ENCODE results near the gene SPEF1. TPM values are rescaled to one million over a fixed set of nuclear protein-coding genes. Genes with fewer than 3 reads are reported as not detected.
A peak's percentile ranks its signal among the peaks of the same experiment; 100 is the strongest.

Gene SPEF1
- total and polyA plus RNA-seq, 2 of the 13 experiments (the other 11 are each of a cell fraction or from before 2014, with no cell fraction given): 0.11 to 0.27 TPM

GRCh38 chr20:3781153-3781910 is at the start of gene SPEF1 (continued):
- TF ChIP-seq ZNF33A (CRISPR knock-in tag; IDR thresholded peaks at IDR 0.05; ENCODE audit: borderline replicate concordance): no peak
- TF ChIP-seq ZNF3 (CRISPR knock-in tag; IDR thresholded peaks at IDR 0.05): no peak
- peak; percentile 68 for TF ChIP-seq TEAD3 (CRISPR knock-in tag; optimal IDR thresholded peaks at IDR 0.05; ENCODE audit: borderline replicate concordance)
- no peak for TF ChIP-seq ZMYM3 (CRISPR knock-in tag; IDR thresholded peaks at IDR 0.05)
- peak; percentile 90 for TF ChIP-seq KAT8 (CRISPR knock-in tag; IDR thresholded peaks at IDR 0.05)
- TF ChIP-seq ZBTB40 (IDR thresholded peaks at IDR 0.05): no peak
- TF ChIP-seq ZBTB40 (CRISPR knock-in tag; IDR thresholded peaks at IDR 0.05): no peak
- TF ChIP-seq MAZ (IDR thresholded peaks at IDR 0.05; ENCODE audit: borderline replicate concordance, low read depth, low read length): no peak
- TF ChIP-seq MAZ (CRISPR knock-in tag; IDR thresholded peaks at IDR 0.05; ENCODE audit: low read depth): 0 out of 2 replicates have a peak, but pooled peaks have one; percentile 7
- TF ChIP-seq TCF7 (IDR thresholded peaks at IDR 0.05; ENCODE audit: low read depth): no peak
- 0 out of 2 replicates have a peak, but pooled peaks have one; percentile 34 for TF ChIP-seq NFAT5 (CRISPR knock-in tag; IDR thresholded peaks at IDR 0.05)
- no peak for TF ChIP-seq RNF2 (conservative IDR thresholded peaks at IDR 0.05; ENCODE audit: low read depth)
- TF ChIP-seq HOXA5 (CRISPR knock-in tag; IDR thresholded peaks at IDR 0.05): no peak
- TF ChIP-seq SNAPC5 (CRISPR knock-in tag; IDR thresholded peaks at IDR 0.05; ENCODE audit: borderline replicate concordance): no peak; the same call in 1 of the 2 replicates
